ENCODE measurements around the gene TBC1D13.
"Not testable (repeated sequence)": the region's sequence is repeated elsewhere in the genome, so short reads cannot be mapped to it uniquely, and the experiment has no call there.

TBC1D13 gene

GRCh38 chr9:128851779-128852600, 64.9 kb downstream of the TBC1D13 start:
- DNase-seq, result not testable (repeated sequence)

GRCh38 chr9:128852646-128853045, 65.6 kb downstream of the TBC1D13 start:
- not testable (repeated sequence) for DNase-seq

DNA sequence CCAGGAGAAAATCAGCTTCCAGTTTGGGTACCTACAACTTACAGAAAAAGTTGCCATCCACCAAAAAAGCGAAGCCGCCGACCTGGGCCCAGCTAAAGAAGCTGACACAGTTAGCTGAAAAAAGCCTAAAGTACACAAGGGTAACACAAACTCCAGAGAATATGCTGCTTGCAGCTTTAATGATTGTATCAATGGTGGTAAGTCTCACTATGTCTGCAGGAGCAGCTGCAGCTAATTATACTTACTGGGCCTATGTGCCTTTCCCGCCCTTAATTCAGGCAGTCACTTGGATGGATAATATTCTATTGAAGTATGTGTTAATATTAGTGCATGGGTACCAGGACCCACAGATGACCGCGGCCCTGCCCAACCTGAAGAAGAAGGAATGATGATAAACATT, 67.4 kb downstream of the TBC1D13 start:
- DNase-seq, result not testable (repeated sequence)

- not testable (repeated sequence) for DNase-seq
Measured at GRCh38 chr9:128858476-128858875, 71.4 kb downstream of the TBC1D13 start.
